ENCODE measurements around the gene JADE1.

GRCh38 chr4:128856246-128856645, 46.7 kb downstream of the JADE1 start:
- TF ChIP-seq CTCF (IDR thresholded peaks at IDR 0.05) (no peak), EP300 (IDR thresholded peaks at IDR 0.05; ENCODE audit: low read depth) (no peak), POLR2AphosphoS5 (IDR thresholded peaks at IDR 0.05) (no peak)
